HG02885 (cell line): ENCODE measurements around the gene DLGAP4.
"Not testable (repeated sequence)": the region's sequence is repeated elsewhere in the genome, so short reads cannot be mapped to it uniquely, and the experiment has no call there.

Experiments used
- ATAC-seq: cut with Tn5 transposase; IDR thresholded peaks from one replicate; pipeline ENCODE4 v1.9.1; 2021; ENCODE audit warnings: mild to moderate bottlenecking; ENCODE audit not compliant: unreplicated experiment, poor library complexity

The DLGAP4 gene

GRCh38 chr20:36519944-36520343 is 213.8 kb downstream of the DLGAP4 start:
- no peak for ATAC-seq

- no peak for ATAC-seq
These were observed 215.4 kb downstream of the DLGAP4 start for GRCh38 chr20:36521526-36521925.

GRCh38 chr20:36522412-36522811 is 216.3 kb downstream of the DLGAP4 start:
- ATAC-seq: not testable (repeated sequence)

GRCh38 chr20:36523341-36523740 is 217.2 kb downstream of the DLGAP4 start:
- no peak for ATAC-seq

- no peak for ATAC-seq
These were observed 219.7 kb downstream of the DLGAP4 start for GRCh38 chr20:36525620-36526365.

- ATAC-seq: no peak
These were observed 220.4 kb downstream of the DLGAP4 start for GRCh38 chr20:36526521-36527011.

GRCh38 chr20:36527331-36528125 is 221.4 kb downstream of the DLGAP4 start:
- no peak for ATAC-seq

GRCh38 chr20:36528176-36528874 is 222.2 kb downstream of the DLGAP4 start:
- no peak for ATAC-seq

- ATAC-seq: no peak
These were observed 222.8 kb downstream of the DLGAP4 start for GRCh38 chr20:36528875-36529417.

GRCh38 chr20:36532388-36532787 is 226.2 kb downstream of the DLGAP4 start:
- ATAC-seq: no peak

GRCh38 chr20:36532822-36533221 is 226.7 kb downstream of the DLGAP4 start:
- no peak for ATAC-seq

GRCh38 chr20:36538026-36538722 is 232.0 kb downstream of the DLGAP4 start:
- ATAC-seq: no peak

GRCh38 chr20:36540551-36541211 is 234.5 kb downstream of the DLGAP4 start:
- no peak for ATAC-seq

- no peak for ATAC-seq
These were observed 235.2 kb downstream of the DLGAP4 start, which contains the start of gene MYL9 for GRCh38 chr20:36541227-36541767. Gene MYL9 (plus strand): TSS chr20:36541519. CDS start chr20:36544885, 3,366 bp downstream.

- ATAC-seq: no peak
These were observed 235.8 kb downstream of the DLGAP4 start for GRCh38 chr20:36541768-36542488.

GRCh38 chr20:36542516-36543183 is 236.5 kb downstream of the DLGAP4 start:
- ATAC-seq: no peak

GRCh38 chr20:36543184-36544133 is 237.3 kb downstream of the DLGAP4 start:
- ATAC-seq: no peak
